ENCODE data around the gene GNG7.

GNG7 gene

DNA sequence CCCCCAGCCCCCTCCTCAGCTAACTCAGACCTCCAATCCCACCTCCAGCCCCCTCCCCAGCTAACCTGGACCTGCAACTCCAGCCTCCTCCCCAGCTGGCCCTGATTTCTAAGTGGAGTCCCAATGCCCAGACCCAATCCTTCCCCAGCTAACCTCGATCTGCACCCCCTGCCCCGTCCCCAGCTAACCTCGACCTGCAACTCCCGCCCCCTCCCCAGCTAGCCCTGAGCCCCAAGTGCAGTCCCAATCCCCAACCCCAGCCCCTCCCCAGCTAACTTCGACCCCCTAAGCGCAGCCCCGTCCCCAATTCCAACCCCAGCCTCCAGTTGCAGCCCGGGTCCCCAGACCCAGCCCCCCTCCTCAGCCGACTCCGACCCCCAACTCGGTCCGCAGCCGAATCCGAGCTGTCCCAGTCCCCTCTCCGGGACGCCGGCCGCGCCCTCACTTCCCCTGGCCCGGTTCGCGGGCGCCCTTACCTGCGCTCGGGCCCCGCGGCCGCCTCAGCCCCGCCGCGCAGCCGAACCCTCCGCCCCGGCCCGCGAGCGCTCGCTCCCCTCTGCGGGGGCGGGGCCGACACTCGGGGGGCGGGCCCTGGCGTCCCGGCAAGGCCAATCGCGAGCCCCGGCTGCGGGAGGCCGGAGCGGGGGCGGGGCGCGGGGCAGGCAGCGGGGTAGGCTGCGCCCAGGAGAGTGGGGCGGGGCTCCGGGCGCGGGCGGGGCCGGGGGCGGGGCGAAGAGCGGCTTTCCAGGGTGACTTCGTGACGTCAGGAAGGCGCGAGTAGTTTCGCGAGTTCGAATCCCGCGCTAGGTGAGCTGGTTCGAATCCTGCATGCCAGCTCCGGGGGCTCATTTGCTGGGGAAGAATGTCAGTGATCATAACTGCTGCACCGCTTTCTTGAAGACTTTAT is at the start of gene GNG7:
Gene GNG7, minus strand, starts transcription at position 525 of the 907 bp plus-strand sequence. CDS start 182,006 bp downstream, outside the sequence.
- peak; percentile 95 for DNase-seq (ENCODE audit: low read depth, low spot score)

DNA sequence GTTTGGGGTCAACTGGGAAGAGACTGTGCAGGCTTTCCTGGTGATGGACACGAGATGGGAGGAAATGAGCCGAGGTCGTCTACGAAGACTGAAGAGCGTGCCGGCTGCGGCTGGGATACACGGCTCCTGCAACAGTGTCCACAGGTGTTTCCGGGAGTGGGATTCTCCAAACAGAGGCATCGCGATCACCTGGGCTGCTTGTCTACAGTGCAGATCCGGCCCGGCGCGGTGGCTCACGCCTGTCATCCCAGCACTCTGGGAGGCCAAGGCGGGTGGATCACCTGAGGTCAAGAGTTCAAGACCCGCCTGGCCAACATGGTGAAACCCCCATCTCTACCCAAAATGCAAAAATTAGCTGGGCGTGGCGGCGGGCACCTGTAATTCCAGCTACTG is 48.9 kb upstream of the GNG7 start:
- DNase-seq (ENCODE audit: low read depth, low spot score), result no peak

DNA sequence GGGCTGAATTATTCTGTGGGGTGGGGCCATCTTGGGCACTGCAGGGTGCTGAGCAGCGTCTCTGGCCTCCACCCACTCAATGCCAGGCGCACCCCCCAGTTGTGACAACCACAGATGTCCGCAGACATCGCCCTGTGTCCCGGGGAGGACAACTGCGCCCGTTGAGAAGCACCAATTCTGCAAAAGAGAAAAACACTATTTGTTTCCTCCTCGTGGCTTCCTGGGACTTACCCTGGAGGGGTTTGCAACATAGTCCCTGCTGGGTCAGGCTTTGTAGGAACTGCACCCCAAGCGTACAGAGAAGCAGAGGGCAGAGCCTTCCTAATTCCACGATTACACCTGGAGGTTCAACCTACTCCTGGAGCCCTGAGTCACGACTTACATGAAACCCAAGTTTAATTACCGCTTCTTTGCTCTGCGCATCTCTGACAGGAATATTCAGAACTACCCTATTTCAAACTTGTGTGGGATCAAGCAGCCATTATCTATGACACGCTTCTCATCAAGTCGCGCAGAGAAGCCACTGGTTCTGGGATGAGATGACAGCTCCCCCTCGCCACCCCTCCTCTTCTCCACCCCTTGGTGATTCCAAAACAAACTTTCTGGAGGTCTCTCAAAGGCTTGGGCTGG is 48.4 kb upstream of the GNG7 start:
- no peak for DNase-seq (ENCODE audit: low read depth, low spot score)

DNA sequence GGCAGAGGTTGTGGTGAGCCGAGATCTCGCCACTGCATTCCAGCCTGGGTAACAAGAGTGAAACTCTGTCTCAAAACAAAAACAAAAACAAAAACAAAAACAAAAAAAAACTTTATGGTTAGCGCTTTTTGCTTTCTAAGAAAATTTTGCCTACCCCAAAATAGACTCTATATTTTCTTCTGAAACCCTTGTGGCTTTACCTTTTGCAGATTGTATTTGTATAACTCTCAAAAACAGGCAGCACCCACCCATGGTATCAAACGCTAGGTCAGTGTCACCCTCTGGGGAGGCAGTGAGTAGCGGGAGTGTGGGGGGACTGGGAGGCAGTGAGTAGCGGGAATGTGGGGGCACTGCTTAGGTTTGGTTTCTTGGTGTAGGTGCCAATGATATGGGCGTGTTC is 44.9 kb upstream of the GNG7 start:
- no peak for DNase-seq (ENCODE audit: low read depth, low spot score)

DNA sequence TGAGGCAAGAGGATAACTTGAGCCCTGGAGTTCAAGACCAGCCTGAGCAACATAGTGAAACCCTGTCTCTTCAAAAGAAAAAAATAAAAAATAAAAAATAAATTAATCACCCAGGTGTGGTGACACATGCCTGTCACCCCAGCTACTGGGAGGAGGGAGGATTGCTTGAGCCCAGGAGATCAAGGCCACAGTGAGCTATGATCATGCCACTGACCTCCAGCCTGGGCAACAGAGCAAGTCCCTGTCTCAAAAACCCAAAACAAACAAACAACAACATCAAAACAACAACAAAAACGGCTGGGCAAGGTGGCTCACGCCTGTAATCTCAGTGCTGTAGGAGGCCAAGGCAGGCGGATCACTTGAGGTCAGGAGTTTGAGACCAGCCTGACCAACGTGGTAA is 41.6 kb upstream of the GNG7 start:
- DNase-seq (ENCODE audit: low read depth, low spot score), result no peak

GRCh38 chr19:2743099-2743498 is 40.6 kb upstream of the GNG7 start:
- DNase-seq (ENCODE audit: low read depth, low spot score), result no peak

- DNase-seq (ENCODE audit: low read depth, low spot score), result no peak
Measured at GRCh38 chr19:2740314-2740656, 37.8 kb upstream of the GNG7 start.

GRCh38 chr19:2739602-2740313 is 37.3 kb upstream of the GNG7 start, which contains the start of gene SLC39A3:
Gene SLC39A3 (minus strand): TSS chr19:2740017. CDS start chr19:2737257, 2,760 bp downstream.
- DNase-seq (ENCODE audit: low read depth, low spot score), result peak; percentile 99

GRCh38 chr19:2736550-2737190 is 34.2 kb upstream of the GNG7 start:
- no peak for DNase-seq (ENCODE audit: low read depth, low spot score)

DNA sequence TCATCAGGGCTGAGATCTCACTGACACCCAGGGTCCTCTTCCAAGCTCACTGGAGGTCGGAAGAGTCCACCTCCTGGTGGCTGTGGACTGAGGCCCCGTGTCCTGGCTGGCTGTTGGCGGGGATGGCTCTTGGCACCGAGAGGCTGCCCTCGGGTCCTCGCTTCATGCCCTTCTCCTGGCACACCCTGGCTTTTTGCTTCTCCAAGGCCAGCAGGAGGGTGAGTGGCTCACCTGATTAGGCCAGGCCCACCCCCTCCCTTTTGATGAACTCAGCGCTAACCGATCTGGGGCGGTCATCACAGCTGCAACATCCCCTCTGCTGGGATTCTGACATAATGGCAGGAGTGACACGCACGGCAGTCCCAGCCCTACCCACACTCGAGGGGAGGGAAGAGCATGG is 32.9 kb upstream of the GNG7 start:
- DNase-seq (ENCODE audit: low read depth, low spot score), result no peak

- no peak for DNase-seq (ENCODE audit: low read depth, low spot score)
Measured at GRCh38 chr19:2734589-2735288, 32.2 kb upstream of the GNG7 start.

DNA sequence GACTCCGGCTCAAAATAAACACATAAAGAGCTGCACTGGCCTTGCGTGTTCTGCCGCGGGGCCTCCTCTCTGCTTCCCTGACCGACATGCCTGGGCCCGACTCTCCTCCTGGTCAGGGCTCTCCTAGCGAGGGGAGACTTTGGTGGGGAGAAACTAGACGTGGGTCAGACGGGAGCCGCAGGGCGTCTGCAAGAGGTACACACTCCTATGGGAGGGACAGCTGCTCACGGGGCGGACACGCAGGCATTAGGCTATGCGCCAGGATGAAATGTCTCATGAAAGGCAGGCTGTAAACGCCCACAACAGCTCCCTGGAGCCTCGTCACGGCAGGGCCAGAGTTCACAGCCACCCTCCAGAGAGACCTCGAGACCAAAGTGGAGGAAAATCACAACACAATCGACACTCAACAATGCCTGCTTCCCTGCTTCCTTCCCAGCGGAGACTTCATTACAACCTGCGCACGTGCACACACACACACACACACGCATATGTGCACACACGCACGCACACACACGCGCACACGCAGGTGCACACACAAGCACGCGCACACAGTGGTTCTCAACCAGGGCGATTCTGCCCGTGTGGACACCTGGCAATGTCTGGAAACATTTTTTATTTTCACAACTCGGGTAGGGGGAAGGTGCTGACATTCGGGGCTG is 31.6 kb upstream of the GNG7 start:
- DNase-seq (ENCODE audit: low read depth, low spot score), result no peak

DNA sequence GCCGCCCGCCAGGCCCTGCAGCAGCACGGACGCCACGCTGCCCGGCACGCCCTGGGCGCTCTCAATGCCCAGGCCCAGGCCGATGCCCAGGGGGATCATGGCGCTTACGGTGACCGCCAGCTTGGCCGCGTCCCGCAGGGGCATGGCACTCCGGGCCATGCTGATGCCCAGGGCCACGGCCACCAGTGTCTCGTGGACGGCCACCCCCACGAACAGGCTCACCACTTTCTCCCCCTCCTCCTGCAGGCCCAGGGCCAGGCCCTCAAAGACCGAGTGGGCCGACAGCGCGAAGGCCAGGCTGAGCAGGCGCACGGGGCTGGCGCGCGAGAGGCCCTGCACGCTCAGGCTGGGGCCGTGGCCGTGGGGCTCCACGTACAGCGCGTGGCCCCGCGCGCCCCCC is 30.4 kb upstream of the GNG7 start:
- DNase-seq (ENCODE audit: low read depth, low spot score), result no peak

GRCh38 chr19:2732157-2732725 is 29.7 kb upstream of the GNG7 start:
- DNase-seq (ENCODE audit: low read depth, low spot score), result no peak

DNA sequence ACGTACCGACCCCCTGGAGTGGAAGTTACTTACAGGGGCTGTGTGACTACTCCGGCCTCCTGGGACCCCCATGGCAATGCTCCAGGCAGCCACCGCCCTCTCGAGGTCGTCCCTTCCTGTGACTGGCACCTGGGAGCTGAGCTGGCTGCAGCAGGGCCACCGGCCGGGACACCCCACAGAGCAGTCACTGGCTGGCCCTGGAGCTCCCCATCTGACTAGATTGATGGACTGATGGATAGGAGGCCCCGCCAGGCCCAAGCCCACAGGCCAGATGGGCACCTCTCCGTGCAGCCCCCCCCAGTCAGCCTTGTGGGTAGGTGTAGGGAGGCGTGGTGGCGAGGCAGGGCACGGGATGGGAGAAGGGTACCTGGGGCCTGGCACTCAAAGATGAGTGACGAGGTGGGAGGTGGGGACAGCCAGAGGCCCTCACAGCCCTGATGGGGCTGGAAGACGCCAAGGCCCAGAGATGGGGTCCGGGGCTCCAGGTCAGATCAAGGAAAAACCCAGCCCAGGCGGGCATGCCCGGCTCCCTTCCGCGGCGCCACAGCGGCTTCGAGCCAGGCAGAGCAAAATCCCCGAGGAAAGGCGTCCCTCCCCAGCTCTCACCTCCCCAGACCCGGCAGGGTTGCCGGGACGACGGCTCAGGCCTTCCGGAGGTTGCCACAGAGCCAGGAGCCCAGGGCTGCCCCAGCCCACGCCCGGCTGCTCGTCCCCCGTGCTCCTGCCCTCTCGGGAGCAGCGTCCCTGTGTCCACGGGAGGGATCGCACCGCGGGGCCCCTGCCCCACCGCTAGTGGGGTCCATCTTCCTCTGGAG is 28.9 kb upstream of the GNG7 start:
- no peak for DNase-seq (ENCODE audit: low read depth, low spot score)

DNA sequence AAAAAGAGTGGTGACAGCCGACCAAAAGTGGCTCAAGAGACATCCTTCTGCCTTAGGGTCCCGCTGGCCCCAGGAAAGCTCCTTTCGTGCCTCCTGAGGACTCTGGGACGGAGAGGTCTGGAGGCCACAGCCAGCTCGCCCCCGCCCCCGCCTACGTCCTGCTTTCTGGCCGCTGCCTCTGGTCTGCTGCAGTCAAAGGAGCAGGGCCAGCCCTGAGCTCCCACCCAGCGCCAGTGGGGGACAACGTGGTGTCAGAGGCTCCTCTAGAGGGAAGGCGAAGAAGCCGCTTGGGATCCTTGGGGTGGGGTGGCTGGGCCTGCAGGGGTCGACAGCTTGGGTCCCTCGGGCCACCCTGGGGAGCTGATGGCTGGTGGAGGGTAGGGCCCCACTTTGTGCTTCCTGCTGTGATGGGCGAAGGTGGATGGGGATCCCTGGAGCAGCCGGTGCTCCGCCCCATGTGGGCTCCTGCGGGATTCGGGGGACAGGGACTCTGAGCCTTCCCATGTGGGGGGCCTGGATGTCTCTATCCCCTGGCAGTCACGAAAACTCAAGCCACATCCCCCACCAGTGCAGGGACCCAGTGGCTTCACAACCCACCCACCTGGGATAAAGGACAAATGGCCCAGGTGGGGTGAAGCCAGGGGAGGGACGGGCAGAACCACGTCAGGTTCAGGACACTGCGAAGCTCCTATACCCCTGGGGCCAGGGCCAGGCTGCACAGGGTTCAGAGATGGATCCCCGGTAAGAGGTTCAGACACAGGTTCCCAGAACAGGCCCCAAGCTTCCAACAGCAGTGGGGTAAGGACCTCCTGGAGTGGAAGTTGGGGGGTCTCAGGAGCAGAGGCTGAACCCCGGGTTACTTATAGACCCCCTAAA is 27.7 kb upstream of the GNG7 start:
- DNase-seq (ENCODE audit: low read depth, low spot score), result no peak

DNA sequence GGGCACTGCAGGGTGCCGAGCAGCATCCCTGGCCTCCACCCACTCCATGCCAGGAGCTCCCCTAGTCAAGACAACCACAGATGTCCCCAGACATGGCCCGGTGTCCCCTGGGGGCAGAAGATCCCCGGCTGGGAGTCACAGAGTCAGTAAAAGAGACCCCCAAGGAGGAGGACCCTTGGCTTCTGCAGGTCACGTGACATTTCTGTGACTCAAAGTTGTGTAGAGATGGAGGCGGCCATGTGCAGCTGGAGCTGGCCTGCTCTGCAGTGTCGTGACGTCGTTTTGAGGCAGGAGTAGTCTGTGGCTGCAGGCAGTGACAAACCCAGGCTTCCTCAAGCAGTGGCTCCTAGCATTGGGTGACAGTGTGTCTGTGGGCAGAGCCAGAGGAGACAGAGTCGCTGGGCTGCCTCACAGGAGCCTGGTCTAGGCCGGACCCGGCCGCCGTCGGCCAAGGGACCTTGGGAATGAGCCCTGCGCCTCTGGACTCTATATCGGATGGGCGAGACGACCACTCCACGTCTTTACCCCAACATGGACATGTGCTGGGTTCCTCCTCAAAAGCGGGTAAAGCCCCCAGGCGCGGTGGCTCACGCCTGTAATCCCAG is 26.4 kb upstream of the GNG7 start:
- DNase-seq (ENCODE audit: low read depth, low spot score), result no peak

DNA sequence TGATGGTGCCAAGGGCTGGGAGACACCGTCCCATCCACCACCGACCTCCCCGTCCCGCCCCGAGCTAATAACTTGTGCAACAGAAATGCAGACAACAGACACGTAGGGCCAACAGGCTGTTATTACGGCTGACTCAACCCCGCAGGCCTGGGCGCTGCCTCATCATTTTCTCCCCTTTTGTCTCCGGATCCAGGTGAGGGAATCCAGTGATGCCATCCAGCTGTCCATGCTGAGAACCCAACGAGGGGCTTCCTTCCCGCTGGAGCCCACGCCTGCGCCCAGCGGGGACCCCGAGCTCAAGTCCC is 25.1 kb upstream of the GNG7 start:
- DNase-seq (ENCODE audit: low read depth, low spot score), result no peak
